K562 (cell line): ENCODE data around the gene HDAC6. TPM values are rescaled to one million over a fixed set of nuclear protein-coding genes. Genes with fewer than 3 reads are reported as not detected.

Experiments
- ATAC-seq: fragments of 200-7000 bp; cut with Tn5 transposase; 3 replicates; pipeline ENCODE4 v1.9.1; 2020; ENCODE audit warnings: moderate library complexity
- BruUV-seq: library from RNA; stranded (reverse); fragments of 400-500 nt; replicated peaks from 2 replicates; lab custom pipeline; 2021; lab: Mats Ljungman, UMichigan
- CTCF ChIA-PET: fragments of 300-600 bp; formaldehyde crosslinking; extraction: SDS; loops from one replicate; lab custom pipeline; 2021; ENCODE audit warnings: low intra/inter-chr PET ratio; lab: Yijun Ruan, JAX
- POLR2A ChIA-PET: fragments of 300-600, 350-650 bp; sonication (Branson Sonifier 250); formaldehyde crosslinking; extraction: SDS; loops from one replicate; lab custom pipeline; 2021; ENCODE audit warnings: antibody characterized with exemption, inconsistent platforms; lab: Yijun Ruan, JAX
- DNase-seq, 4 experiments: peaks; one replicate each; pipeline versions ENCODE4 v3.0.0 to v3.0.0-alpha.2; 2011 to 2018; ENCODE audit warnings: low spot score in 3 of 4, mixed read lengths in 3 of 4; ENCODE audit errors: extremely low read depth in 1 of 4
- FAIRE-seq: peaks from 2 replicates; lab custom pipeline; 2011; peaks lifted over from hg19 to GRCh38; lab: Jason Lieb, UNC
- H2AFZ ChIP-seq: 2 replicates; pipeline ENCODE4 v1.6.0; 2011; ENCODE audit warnings: low read depth, low read length, control low read depth, inconsistent platforms
- H3K27ac ChIP-seq: fragments of 200-600 bp; 3 replicates; pipeline ENCODE4 v1.8.0; 2011; ENCODE audit warnings: low read depth, mild to moderate bottlenecking, control low read depth, inconsistent platforms, low read length, moderate library complexity, mixed read lengths; ENCODE audit errors: extremely low read depth
- H3K27me3 ChIP-seq, 2 experiments: fragments of 300-600 bp in 1 of 2; 2 replicates in 1 of 2; 3 replicates in 1 of 2; pipeline versions ENCODE4 v1.6.0 to v1.8.0; 2011; ENCODE audit warnings: inconsistent platforms in 2 of 2, low read length in 2 of 2, mild to moderate bottlenecking in 1 of 2, mixed read lengths in 1 of 2, moderate library complexity in 1 of 2; ENCODE audit not compliant: control insufficient read depth in 2 of 2, insufficient read depth in 2 of 2
- H3K36me3 ChIP-seq: fragments of 300-600 bp; 3 replicates; pipeline ENCODE4 v1.8.0; 2011; ENCODE audit warnings: mild to moderate bottlenecking, low read length, inconsistent platforms; ENCODE audit not compliant: control insufficient read depth, insufficient read depth
- H3K4me1 ChIP-seq, 2 experiments: fragments of 200-600 bp in 1 of 2; replicated peaks in 1 of 2; 2 replicates in 1 of 2; 3 replicates in 1 of 2; pipeline versions ENCODE4 v1.5.1 to v1.8.0; 2011; ENCODE audit warnings: inconsistent platforms in 2 of 2, low read length in 2 of 2, mild to moderate bottlenecking in 1 of 2, mixed read lengths in 1 of 2, moderate library complexity in 1 of 2; ENCODE audit not compliant: control insufficient read depth in 2 of 2, insufficient read depth in 2 of 2
- H3K4me2 ChIP-seq: 2 replicates; pipeline ENCODE4 v1.6.1; 2011; ENCODE audit warnings: low read length, control low read depth, inconsistent platforms, mixed read lengths; ENCODE audit not compliant: insufficient read depth
- H3K4me3 ChIP-seq: fragments of 200-600 bp; sonication (generic), shearing (Covaris generic); 2 replicates; pipeline ENCODE4 v1.5.1; 2016; ENCODE audit warnings: control low read depth, inconsistent platforms
- H3K79me2 ChIP-seq: fragments of 200-600 bp; 3 replicates; pipeline ENCODE4 v1.8.0; 2011; ENCODE audit warnings: low read length, inconsistent platforms; ENCODE audit not compliant: control insufficient read depth, insufficient read depth
- H3K9ac ChIP-seq, 2 experiments: 2 replicates each; pipeline versions ENCODE4 v1.6.0 to v1.6.1; 2011; ENCODE audit warnings: low read depth in 2 of 2, low read length in 2 of 2, control low read depth in 1 of 2, inconsistent platforms in 1 of 2, mild to moderate bottlenecking in 1 of 2, mixed read lengths in 1 of 2; ENCODE audit not compliant: insufficient read depth in 1 of 2
- H3K9me1 ChIP-seq: one replicate; pipeline ENCODE4 v1.6.0; 2011; ENCODE audit warnings: inconsistent platforms, mild to moderate bottlenecking, low read length, moderate library complexity; ENCODE audit not compliant: control insufficient read depth, insufficient read depth
- H3K9me3 ChIP-seq: replicated peaks from 2 replicates; pipeline ENCODE4 v1.5.1; 2011; ENCODE audit warnings: low read depth, low read length, inconsistent platforms; ENCODE audit not compliant: control insufficient read depth, insufficient read depth
- H4K20me1 ChIP-seq: replicated peaks from 2 replicates; pipeline ENCODE4 v1.6.1; 2011; ENCODE audit warnings: low read length, inconsistent platforms, mixed read lengths; ENCODE audit not compliant: control insufficient read depth, insufficient read depth
- TFE3 ChIP-seq: fragments of 450-650 bp; formaldehyde crosslinking; IDR thresholded peaks from 2 replicates; pipeline ENCODE4 v1.4.0; 2020; ENCODE audit warnings: mild to moderate bottlenecking, mixed read lengths
- ZBTB11 ChIP-seq, 3 experiments: fragments of 200-800 bp in 1 of 3; fragments of 250-450 bp in 1 of 3; fragments of 450-650 bp in 1 of 3; sonication (Bioruptor Pico) in 1 of 3; sonication (Bioruptor generic) in 1 of 3; formaldehyde crosslinking in 1 of 3; IDR thresholded peaks; 2 replicates each; pipeline versions ENCODE4 v1.6.1 to v1.8.0; 2016 to 2022; ENCODE audit warnings: mild to moderate bottlenecking in 2 of 3, missing genetic modification characterization in 2 of 3, missing compliant biosample characterization in 1 of 3, moderate library complexity in 1 of 3
- ZNF57 ChIP-seq: fragments of 450-650 bp; formaldehyde crosslinking; IDR thresholded peaks from 2 replicates; pipeline ENCODE4 v1.4.0; 2020; ENCODE audit warnings: mild to moderate bottlenecking, moderate library complexity
- WGBS: fragments of 100-300 bp; shearing (Covaris generic); methylation state at CpG from one replicate; pipeline ENCODE4 v1.1.6; 2016; ENCODE audit warnings: low coverage, mixed read lengths; ENCODE audit not compliant: insufficient coverage; ENCODE audit errors: missing lambda C conversion rate; 5-methylcytosine and 5-hydroxymethylcytosine counted together
- in situ Hi-C: fragments of 300-500 bp; cut with MboI; formaldehyde crosslinking; loops from 4 replicates; pipeline ENCODE4 v1.15.0; 2018; ENCODE audit warnings: inconsistent platforms, mixed read lengths
- intact Hi-C: fragments of 100-400 bp; cut with micrococcal nuclease; formaldehyde crosslinking; loops from 2 replicates; pipeline ENCODE4 v1.14.2; 2022
- polyA plus RNA-seq, 8 experiments: library from polyadenylated mRNA; depleted of rRNA in 4 of 8; stranded (reverse) in 5 of 8; unstranded in 3 of 8; fragments of >200 nt; fragmentation: Nextera tagmentation in 2 of 8; fragmentation: Illumina TruSeq in 1 of 8; extraction: Ambion mirVana in 2 of 8; extraction: Trizol in 1 of 8; gene quantifications; 2 replicates each; pipeline versions ENCODE4 v1.2.1 to v1.2.3, GENCODE V29; 2011 to 2014; ENCODE audit warnings: inconsistent platforms in 1 of 8, missing spikeins in 1 of 8
- total RNA-seq, 7 experiments: library from RNA; depleted of rRNA in 6 of 7; stranded (reverse); fragments of >200 nt in 6 of 7; fragmentation: Illumina TruSeq in 2 of 7; extraction: Trizol in 2 of 7; gene quantifications; 2 replicates each; pipeline versions ENCODE4 v1.2.1 to v1.2.3, GENCODE V29; 2011 to 2021; ENCODE audit warnings: low replicate concordance in 1 of 7

HDAC6 gene
- total and polyA plus RNA-seq, 9 of the 15 experiments (the other 6 are each of a cell fraction or from before 2014, with no cell fraction given) = 29.9 to 101 (median 71.2) TPM

GRCh38 chrX:48801280-48802088 lies at the start of gene HDAC6 (continued):
- no peak for TF ChIP-seq TFE3

- FAIRE-seq (no peak), DNase-seq (no peak), ATAC-seq (no peak)
- CTCF ChIA-PET = no interaction called here
- no peak overlapping the region for H3K4me2 ChIP-seq
- no peaks in the 10 kb centered on the region for H3K27me3 ChIP-seq
- peaks cover 3 to 8% of the 10 kb centered on the region in 2 experiments; a peak in 3 of 5 replicates for H3K4me1 ChIP-seq
- no peak overlapping the region for H2AFZ ChIP-seq
- H3K27ac ChIP-seq = no peak overlapping the region
- POLR2A ChIA-PET = interaction anchor here (0.6 to 0.7 kb wide), 2 partner anchors 15 to 178 kb away, joined by 3 read pairs; no protein-coding TSS in a partner anchor
- H4K20me1 ChIP-seq = no peaks in the 10 kb centered on the region
- H3K9me3 ChIP-seq = no peaks in the 10 kb centered on the region
- no TSS peak for BruUV-seq
- no peaks in the 10 kb centered on the region for H3K36me3 ChIP-seq
- in situ Hi-C loops (no loop called here), intact Hi-C loops (no loop called here)
- no peak overlapping the region; a peak in 1 of 4 replicates for H3K9ac ChIP-seq
- H3K9me1 ChIP-seq = no peaks in the 10 kb centered on the region
- WGBS = 9% methylated on average over 6 of the region's 7 CpGs
- H3K4me3 ChIP-seq = no peak overlapping the region
- TF ChIP-seq ZNF57 (no peak), ZBTB11 (CRISPR knock-in tag; IDR thresholded peaks at IDR 0.05) (no peak)
- no peaks in the 10 kb centered on the region for H3K79me2 ChIP-seq
These were observed 49.4 kb upstream of the HDAC6 start for GRCh38 chrX:48752498-48752897.
